Liver (tissue), 3 donors: ENCODE measurements around the gene TLR10.

Source experiments
- RAD21 ChIP-seq, 2 donors: IDR thresholded peaks; 2 replicates each; pipeline ENCODE4 v1.6.1; 2016; ENCODE audit warnings: antibody characterized with exemption in 2 of 2, mild to moderate bottlenecking in 2 of 2
- TF ChIP-seq, protein P1 (sequence below): fragments of 150-350 bp; IDR thresholded peaks from 2 replicates; pipeline ENCODE4 v1.5.1; 2017; ENCODE audit warnings: improper control_type of control experiment, low read depth, low read length; ENCODE audit not compliant: missing input control
- donor health status: healthy.
- donor health status: healthy.

DNA sequence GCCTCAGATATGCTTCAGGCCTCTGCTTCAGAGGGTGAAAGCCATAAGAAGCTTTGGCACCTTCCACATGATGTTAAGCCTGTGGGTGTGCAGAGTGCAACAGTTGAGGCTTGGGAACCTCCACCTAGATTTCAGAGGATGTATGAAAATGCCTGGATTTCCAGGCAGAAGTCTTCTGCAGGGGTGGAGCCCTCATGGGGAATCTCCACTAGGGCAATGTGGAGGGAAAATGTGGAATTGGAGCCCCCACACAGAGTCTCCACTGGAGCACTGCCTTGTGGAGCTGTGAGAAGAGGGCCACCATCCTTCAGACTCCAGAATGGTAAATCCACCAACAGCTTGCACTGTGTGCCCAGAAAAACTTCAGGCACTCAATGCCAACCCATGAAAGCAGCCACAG, 35.2 kb downstream of the TLR10 start:
- TF ChIP-seq, protein P1, sequence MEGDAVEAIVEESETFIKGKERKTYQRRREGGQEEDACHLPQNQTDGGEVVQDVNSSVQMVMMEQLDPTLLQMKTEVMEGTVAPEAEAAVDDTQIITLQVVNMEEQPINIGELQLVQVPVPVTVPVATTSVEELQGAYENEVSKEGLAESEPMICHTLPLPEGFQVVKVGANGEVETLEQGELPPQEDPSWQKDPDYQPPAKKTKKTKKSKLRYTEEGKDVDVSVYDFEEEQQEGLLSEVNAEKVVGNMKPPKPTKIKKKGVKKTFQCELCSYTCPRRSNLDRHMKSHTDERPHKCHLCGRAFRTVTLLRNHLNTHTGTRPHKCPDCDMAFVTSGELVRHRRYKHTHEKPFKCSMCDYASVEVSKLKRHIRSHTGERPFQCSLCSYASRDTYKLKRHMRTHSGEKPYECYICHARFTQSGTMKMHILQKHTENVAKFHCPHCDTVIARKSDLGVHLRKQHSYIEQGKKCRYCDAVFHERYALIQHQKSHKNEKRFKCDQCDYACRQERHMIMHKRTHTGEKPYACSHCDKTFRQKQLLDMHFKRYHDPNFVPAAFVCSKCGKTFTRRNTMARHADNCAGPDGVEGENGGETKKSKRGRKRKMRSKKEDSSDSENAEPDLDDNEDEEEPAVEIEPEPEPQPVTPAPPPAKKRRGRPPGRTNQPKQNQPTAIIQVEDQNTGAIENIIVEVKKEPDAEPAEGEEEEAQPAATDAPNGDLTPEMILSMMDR, result no peak
- TF ChIP-seq RAD21 (IDR thresholded peaks at IDR 0.05), result no peak
